HG03139 (cell line): ENCODE results near the gene MBD3L4.
"Not testable (repeated sequence)": the region's sequence is repeated elsewhere in the genome, so short reads cannot be mapped to it uniquely, and the experiment has no call there.

ENCODE experiments used
- ATAC-seq: cut with Tn5 transposase; IDR thresholded peaks from one replicate; pipeline ENCODE4 v1.9.1; 2021; ENCODE audit not compliant: unreplicated experiment

Gene MBD3L4

GRCh38 chr19:7051421-7051820 is 11.4 kb upstream of the MBD3L4 start:
- not testable (repeated sequence) for ATAC-seq

GRCh38 chr19:7049021-7049420 is 9.0 kb upstream of the MBD3L4 start, which contains the start of gene MBD3L2:
MBD3L2 (plus strand) TSS chr19:7049321; CDS start chr19:7049374, 53 bp downstream.
- not testable (repeated sequence) for ATAC-seq

GRCh38 chr19:7041563-7041962 is 1.6 kb upstream of the MBD3L4 start:
- ATAC-seq: not testable (repeated sequence)

GRCh38 chr19:7030278-7030677 is 9.7 kb downstream of the MBD3L4 start, which contains the start of gene MBD3L5:
MBD3L5 (plus strand) TSS chr19:7030578; CDS start chr19:7030612, 34 bp downstream.
- not testable (repeated sequence) for ATAC-seq

- not testable (repeated sequence) for ATAC-seq
Measured at GRCh38 chr19:7028790-7029189, 11.2 kb downstream of the MBD3L4 start.

GRCh38 chr19:7021331-7021730 is 18.6 kb downstream of the MBD3L4 start, which contains the start of gene MBD3L2B:
MBD3L2B (minus strand) TSS chr19:7021431; CDS start chr19:7021397, 34 bp downstream.
- not testable (repeated sequence) for ATAC-seq

GRCh38 chr19:7018828-7019227 is 21.2 kb downstream of the MBD3L4 start:
- ATAC-seq: no peak

GRCh38 chr19:7013678-7014077 is 26.3 kb downstream of the MBD3L4 start:
- ATAC-seq: no peak

- ATAC-seq: no peak
Measured at GRCh38 chr19:7010722-7011593, 29.0 kb downstream of the MBD3L4 start.

GRCh38 chr19:7007859-7008258 is 32.1 kb downstream of the MBD3L4 start:
- no peak for ATAC-seq

GRCh38 chr19:7006135-7006704 is 33.8 kb downstream of the MBD3L4 start:
- ATAC-seq: no peak

GRCh38 chr19:7004313-7004931 is 35.6 kb downstream of the MBD3L4 start:
- no peak for ATAC-seq

GRCh38 chr19:7000816-7001215 is 39.2 kb downstream of the MBD3L4 start:
- ATAC-seq: no peak

- no peak for ATAC-seq
Measured at GRCh38 chr19:7000333-7000732, 39.6 kb downstream of the MBD3L4 start.

GRCh38 chr19:6999933-7000332 is 40.0 kb downstream of the MBD3L4 start:
- ATAC-seq: no peak

GRCh38 chr19:6997679-6998445 is 42.1 kb downstream of the MBD3L4 start:
- ATAC-seq: no peak

GRCh38 chr19:6996810-6997209 is 43.2 kb downstream of the MBD3L4 start:
- no peak for ATAC-seq

GRCh38 chr19:6995054-6995453 is 44.9 kb downstream of the MBD3L4 start:
- no peak for ATAC-seq

- ATAC-seq: no peak
Measured at GRCh38 chr19:6988257-6988656, 51.7 kb downstream of the MBD3L4 start.

- ATAC-seq: no peak
Measured at GRCh38 chr19:6987850-6988249, 52.1 kb downstream of the MBD3L4 start.
